ENCODE results near the gene RDH13.

GRCh38 chr19:55101261-55101660, 38.3 kb upstream of the RDH13 start:
- no peak for TF ChIP-seq CTCF (IDR thresholded peaks at IDR 0.05)
- no peak for TF ChIP-seq EZH2phosphoT487 (IDR thresholded peaks at IDR 0.05)
- TF ChIP-seq EZH2 (IDR thresholded peaks at IDR 0.05) = no peak

Data from neural progenitor cell (in vitro differentiated cells).